DND-41 (cell line): ENCODE measurements around the gene SDSL.

Experiments
- ATAC-seq: fragments of 200-7000 bp; cut with Tn5 transposase; 3 replicates; pipeline ENCODE4 v1.9.1; 2021; ENCODE audit warnings: low read depth; ENCODE audit not compliant: insufficient read depth
- DNase-seq: peaks from one replicate; pipeline ENCODE4 v3.0.0-alpha.2; 2020
- H2AFZ ChIP-seq: 2 replicates; pipeline ENCODE4 v1.6.0; 2012; ENCODE audit warnings: low read depth, low read length
- H3K27ac ChIP-seq: 2 replicates; pipeline ENCODE4 v1.5.1; 2012; ENCODE audit warnings: low read length, inconsistent platforms
- H3K27me3 ChIP-seq: fragments of 200-600 bp; sonication (generic); 2 replicates; pipeline ENCODE4 v1.6.0; 2012; ENCODE audit warnings: low read length, mild to moderate bottlenecking, inconsistent platforms; ENCODE audit not compliant: insufficient read depth, poor library complexity
- H3K36me3 ChIP-seq: 2 replicates; pipeline ENCODE4 v1.5.1; 2012; ENCODE audit warnings: low read length, inconsistent platforms; ENCODE audit not compliant: insufficient read depth
- H3K4me1 ChIP-seq: 2 replicates; pipeline ENCODE4 v1.5.1; 2012; ENCODE audit warnings: mild to moderate bottlenecking, low read length; ENCODE audit not compliant: insufficient read depth
- H3K4me2 ChIP-seq: 2 replicates; pipeline ENCODE4 v1.6.0; 2012; ENCODE audit warnings: mild to moderate bottlenecking, moderate library complexity, low read length, inconsistent platforms; ENCODE audit not compliant: insufficient read depth
- H3K4me3 ChIP-seq, 2 experiments: fragments of 200-600 bp in 1 of 2; shearing (Covaris generic) in 1 of 2; 2 replicates each; pipeline ENCODE4 v1.5.1; 2012 to 2016; ENCODE audit warnings: inconsistent platforms in 2 of 2, low read length in 2 of 2, mild to moderate bottlenecking in 2 of 2, low read depth in 1 of 2, moderate library complexity in 1 of 2
- H3K79me2 ChIP-seq: 2 replicates; pipeline ENCODE4 v1.6.0; 2012; ENCODE audit warnings: low read length, inconsistent platforms; ENCODE audit not compliant: insufficient read depth
- H3K9ac ChIP-seq: 2 replicates; pipeline ENCODE4 v1.6.0; 2012; ENCODE audit warnings: low read depth, mild to moderate bottlenecking, inconsistent platforms, low read length, moderate library complexity
- H3K9me3 ChIP-seq: 2 replicates; pipeline ENCODE4 v1.5.1; 2012; ENCODE audit warnings: low read length, moderate library complexity, mild to moderate bottlenecking, inconsistent platforms; ENCODE audit not compliant: insufficient read depth, severe bottlenecking
- H4K20me1 ChIP-seq: 2 replicates; pipeline ENCODE4 v1.6.0; 2012; ENCODE audit warnings: low read length; ENCODE audit not compliant: insufficient read depth
- EZH2 ChIP-seq: IDR thresholded peaks from 3 replicates; pipeline ENCODE4 v1.6.1; 2012; ENCODE audit warnings: borderline replicate concordance, low read depth, mild to moderate bottlenecking, moderate library complexity, low read length, inconsistent platforms; ENCODE audit not compliant: severe bottlenecking
- TF ChIP-seq, protein P1 (sequence below): IDR thresholded peaks from 2 replicates; pipeline ENCODE4 v1.5.1; 2012; ENCODE audit warnings: borderline replicate concordance, low read length, moderate library complexity, mild to moderate bottlenecking; ENCODE audit not compliant: poor library complexity, severe bottlenecking; ENCODE audit errors: extremely low read depth

SDSL gene

DNA sequence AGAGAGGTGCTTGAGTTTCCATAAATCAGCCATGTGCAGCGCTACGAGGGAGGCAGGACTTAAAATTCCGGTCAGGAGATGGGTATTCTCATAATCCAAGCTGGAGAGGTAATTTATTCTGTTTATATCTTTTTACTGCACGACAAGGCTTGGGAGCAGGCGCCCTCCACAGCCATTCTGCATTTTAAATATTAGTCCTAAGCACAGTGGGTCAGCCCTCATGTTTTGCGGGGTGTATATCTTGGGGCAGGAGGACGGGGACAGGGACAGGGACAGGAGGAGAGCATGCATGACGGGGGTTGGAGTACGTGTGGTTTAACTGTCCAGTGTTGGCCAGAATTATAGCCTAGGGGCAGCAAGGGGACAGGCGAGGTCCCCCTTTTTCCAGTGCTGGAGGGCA lies 35.0 kb downstream of the SDSL start:
- Histone ChIP-seq H3K36me3 (no peaks in the 10 kb centered on the region), H3K4me3 (no peak overlapping the region), H3K4me1 (no peaks in the 10 kb centered on the region), H3K27ac (no peak overlapping the region), H3K9me3 (no peaks in the 10 kb centered on the region), H3K79me2 (no peaks in the 10 kb centered on the region), H2AFZ (no peak overlapping the region), H3K4me2 (no peak overlapping the region), H3K27me3 (no peaks in the 10 kb centered on the region), H4K20me1 (no peaks in the 10 kb centered on the region), H3K9ac (no peak overlapping the region)
- ATAC-seq: no peak
- TF ChIP-seq EZH2: no peak
- TF ChIP-seq, protein P1, sequence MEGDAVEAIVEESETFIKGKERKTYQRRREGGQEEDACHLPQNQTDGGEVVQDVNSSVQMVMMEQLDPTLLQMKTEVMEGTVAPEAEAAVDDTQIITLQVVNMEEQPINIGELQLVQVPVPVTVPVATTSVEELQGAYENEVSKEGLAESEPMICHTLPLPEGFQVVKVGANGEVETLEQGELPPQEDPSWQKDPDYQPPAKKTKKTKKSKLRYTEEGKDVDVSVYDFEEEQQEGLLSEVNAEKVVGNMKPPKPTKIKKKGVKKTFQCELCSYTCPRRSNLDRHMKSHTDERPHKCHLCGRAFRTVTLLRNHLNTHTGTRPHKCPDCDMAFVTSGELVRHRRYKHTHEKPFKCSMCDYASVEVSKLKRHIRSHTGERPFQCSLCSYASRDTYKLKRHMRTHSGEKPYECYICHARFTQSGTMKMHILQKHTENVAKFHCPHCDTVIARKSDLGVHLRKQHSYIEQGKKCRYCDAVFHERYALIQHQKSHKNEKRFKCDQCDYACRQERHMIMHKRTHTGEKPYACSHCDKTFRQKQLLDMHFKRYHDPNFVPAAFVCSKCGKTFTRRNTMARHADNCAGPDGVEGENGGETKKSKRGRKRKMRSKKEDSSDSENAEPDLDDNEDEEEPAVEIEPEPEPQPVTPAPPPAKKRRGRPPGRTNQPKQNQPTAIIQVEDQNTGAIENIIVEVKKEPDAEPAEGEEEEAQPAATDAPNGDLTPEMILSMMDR: no peak
- no peak for DNase-seq

DNA sequence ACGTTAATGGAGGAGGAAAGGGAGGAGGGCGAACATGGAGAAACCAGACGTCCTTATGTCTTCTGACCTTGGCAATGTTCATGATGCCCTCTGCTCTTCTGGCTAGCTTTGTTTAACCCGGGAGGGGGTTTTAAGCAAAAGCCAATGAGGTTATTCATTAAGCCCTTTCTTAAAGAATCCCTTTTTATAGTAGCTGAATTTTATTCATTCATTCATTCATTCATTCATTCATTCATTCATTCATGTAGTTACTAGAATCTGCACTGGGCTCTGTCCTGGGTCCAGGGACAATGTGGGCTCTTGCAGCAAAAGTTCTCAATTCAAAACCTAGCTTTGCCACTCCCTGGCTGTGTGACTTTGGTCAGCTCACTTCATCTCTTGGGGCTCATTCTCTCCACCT lies 35.5 kb downstream of the SDSL start:
- ATAC-seq (no peak), DNase-seq (no peak)
- no peaks in the 10 kb centered on the region for H3K79me2 ChIP-seq
- no peak overlapping the region for H3K27ac ChIP-seq
- no peak overlapping the region for H3K4me2 ChIP-seq
- H2AFZ ChIP-seq: no peak overlapping the region
- no peak overlapping the region for H3K4me3 ChIP-seq
- H3K9ac ChIP-seq: no peak overlapping the region
- no peaks in the 10 kb centered on the region for H3K27me3 ChIP-seq
- no peaks in the 10 kb centered on the region for H3K9me3 ChIP-seq
- H3K36me3 ChIP-seq: no peaks in the 10 kb centered on the region
- TF ChIP-seq EZH2: no peak
- TF ChIP-seq, protein P1: no peak
- no peaks in the 10 kb centered on the region for H3K4me1 ChIP-seq
- no peaks in the 10 kb centered on the region for H4K20me1 ChIP-seq

DNA sequence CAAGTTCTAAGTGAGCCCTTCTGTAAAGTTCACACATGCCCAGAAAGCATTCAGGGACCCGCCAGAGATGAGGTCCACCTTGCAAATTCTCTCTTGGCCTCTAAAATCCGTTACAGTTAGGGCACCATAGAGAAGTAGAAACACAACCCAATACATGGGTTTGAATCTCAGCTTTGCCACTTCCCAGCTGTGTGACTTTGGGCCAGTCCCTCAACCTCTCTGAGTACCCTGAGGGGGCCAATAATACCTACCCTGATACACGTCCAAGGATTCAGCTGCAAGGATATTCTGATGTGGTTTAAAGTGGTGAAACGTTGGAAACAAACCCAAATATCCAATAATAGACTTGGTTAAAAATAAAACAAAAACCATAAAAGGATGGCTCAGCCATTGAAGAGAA lies 37.8 kb downstream of the SDSL start:
- no peak overlapping the region for H3K27ac ChIP-seq
- H3K79me2 ChIP-seq: no peaks in the 10 kb centered on the region
- no peaks in the 10 kb centered on the region for H3K9me3 ChIP-seq
- TF ChIP-seq, protein P1: no peak
- TF ChIP-seq EZH2: no peak
- ATAC-seq (no peak), DNase-seq (no peak)
- H3K4me3 ChIP-seq: no peak overlapping the region
- H4K20me1 ChIP-seq: no peaks in the 10 kb centered on the region
- no peak overlapping the region for H3K4me2 ChIP-seq
- no peak overlapping the region for H3K9ac ChIP-seq
- no peak overlapping the region for H2AFZ ChIP-seq
- no peaks in the 10 kb centered on the region for H3K4me1 ChIP-seq
- H3K27me3 ChIP-seq: no peaks in the 10 kb centered on the region
- H3K36me3 ChIP-seq: no peaks in the 10 kb centered on the region

DNA sequence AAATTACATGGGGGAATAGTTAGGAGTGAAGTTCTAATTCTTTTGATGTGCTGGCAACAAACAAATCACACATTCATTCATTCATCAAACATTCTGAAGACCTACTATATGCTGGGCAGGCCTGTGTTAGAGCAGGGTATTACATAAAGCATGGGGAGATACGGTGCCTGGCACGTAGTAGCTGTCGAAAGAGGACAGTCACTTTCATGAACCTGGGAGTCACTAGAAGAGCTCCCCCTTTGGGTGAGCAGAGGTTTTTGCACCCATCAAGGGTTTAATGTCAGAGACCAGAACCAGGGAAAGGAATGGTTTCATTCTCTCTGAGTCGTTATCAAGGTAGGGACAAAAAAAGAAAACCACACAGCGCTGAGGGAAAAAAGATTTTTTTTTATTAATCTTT lies 39.5 kb downstream of the SDSL start:
- DNase-seq (peak; percentile 18), ATAC-seq (peak; percentile 48; the same call in 1 of the 3 replicates)
- no peaks in the 10 kb centered on the region for H3K9me3 ChIP-seq
- H3K9ac ChIP-seq: no peak overlapping the region
- H3K4me3 ChIP-seq: no peak overlapping the region
- H3K4me2 ChIP-seq: no peak overlapping the region
- no peak overlapping the region for H2AFZ ChIP-seq
- no peak for TF ChIP-seq EZH2
- TF ChIP-seq, protein P1: peak; percentile 61
- no peaks in the 10 kb centered on the region for H3K36me3 ChIP-seq
- H3K79me2 ChIP-seq: no peaks in the 10 kb centered on the region
- no peaks in the 10 kb centered on the region for H3K27me3 ChIP-seq
- no peak overlapping the region for H3K27ac ChIP-seq
- H3K4me1 ChIP-seq: no peaks in the 10 kb centered on the region
- no peaks in the 10 kb centered on the region for H4K20me1 ChIP-seq
